ENCODE measurements around the gene ZNF280A. TPM values are rescaled to one million over a fixed set of nuclear protein-coding genes. Genes with fewer than 3 reads are reported as not detected.

The ZNF280A gene
- total RNA-seq, 1 donor from 2014 or later, result not detected

GRCh38 chr22:22548910-22549309 lies 28.8 kb upstream of the ZNF280A start:
- no peaks in the 10 kb centered on the region for H3K9me3 Mint-ChIP-seq (ENCODE audit: unreplicated experiment)
- no peak for TF ChIP-seq CTCF (IDR thresholded peaks at IDR 0.05)
- no peaks in the 10 kb centered on the region for H3K36me3 Mint-ChIP-seq (ENCODE audit: unreplicated experiment)
- no peak overlapping the region for H3K27ac Mint-ChIP-seq (ENCODE audit: unreplicated experiment)
- DNase-seq (ENCODE audit: extremely low spot score, unreplicated experiment), result no peak
- H3K4me1 Mint-ChIP-seq (ENCODE audit: unreplicated experiment), result no peaks in the 10 kb centered on the region
- no peak overlapping the region for H3K4me3 Mint-ChIP-seq (ENCODE audit: unreplicated experiment)
- peaks cover 20% of the 10 kb centered on the region for H3K27me3 Mint-ChIP-seq (ENCODE audit: unreplicated experiment)

- no peak for DNase-seq (ENCODE audit: extremely low spot score, unreplicated experiment)
- Mint-ChIP-seq H3K36me3 (ENCODE audit: unreplicated experiment) (no peaks in the 10 kb centered on the region), H3K27me3 (ENCODE audit: unreplicated experiment) (peaks cover 18% of the 10 kb centered on the region), H3K9me3 (ENCODE audit: unreplicated experiment) (no peaks in the 10 kb centered on the region), H3K4me1 (ENCODE audit: unreplicated experiment) (no peaks in the 10 kb centered on the region), H3K4me3 (ENCODE audit: unreplicated experiment) (no peak overlapping the region), H3K27ac (ENCODE audit: unreplicated experiment) (no peak overlapping the region)
- TF ChIP-seq CTCF (IDR thresholded peaks at IDR 0.05), result no peak
Measured at GRCh38 chr22:22548317-22548716, 28.2 kb upstream of the ZNF280A start.

DNA sequence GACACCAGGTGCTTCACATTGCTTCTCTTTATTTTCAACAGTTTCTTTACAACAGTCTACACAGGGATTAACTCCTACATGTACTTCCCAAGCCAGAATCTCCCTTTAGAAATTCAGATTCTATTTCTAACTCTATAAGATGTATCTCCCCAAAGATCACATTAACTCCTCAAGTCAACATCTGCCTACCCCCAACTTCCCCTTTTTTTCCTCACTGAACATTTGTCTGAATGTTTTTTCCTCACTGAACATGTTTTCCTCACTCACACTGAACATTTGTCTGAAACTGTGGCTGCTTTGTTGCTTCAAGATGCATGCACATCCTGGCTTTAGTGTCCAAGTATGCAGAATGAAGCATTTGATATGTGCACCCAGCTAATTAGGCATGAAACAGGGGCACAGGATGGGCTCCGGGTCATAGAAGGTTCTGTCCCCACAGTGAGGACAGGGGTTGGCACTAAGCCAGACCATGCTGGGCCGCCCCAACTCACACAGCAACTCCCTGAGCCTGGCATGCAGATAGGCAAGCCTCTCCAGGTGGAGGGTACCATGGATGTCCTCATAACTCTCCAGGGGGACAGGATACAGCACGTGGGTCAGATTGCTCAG lies 27.7 kb upstream of the ZNF280A start:
- no peak for TF ChIP-seq CTCF (IDR thresholded peaks at IDR 0.05)
- H3K4me3 Mint-ChIP-seq (ENCODE audit: unreplicated experiment), result no peak overlapping the region
- DNase-seq (ENCODE audit: extremely low spot score, unreplicated experiment), result no peak
- H3K9me3 Mint-ChIP-seq (ENCODE audit: unreplicated experiment), result no peaks in the 10 kb centered on the region
- H3K27me3 Mint-ChIP-seq (ENCODE audit: unreplicated experiment), result peaks cover 13% of the 10 kb centered on the region
- no peak overlapping the region for H3K27ac Mint-ChIP-seq (ENCODE audit: unreplicated experiment)
- H3K36me3 Mint-ChIP-seq (ENCODE audit: unreplicated experiment), result no peaks in the 10 kb centered on the region
- H3K4me1 Mint-ChIP-seq (ENCODE audit: unreplicated experiment), result no peaks in the 10 kb centered on the region

GRCh38 chr22:22547226-22547625 lies 27.2 kb upstream of the ZNF280A start:
- no peak overlapping the region for H3K4me3 Mint-ChIP-seq (ENCODE audit: unreplicated experiment)
- H3K27ac Mint-ChIP-seq (ENCODE audit: unreplicated experiment), result no peak overlapping the region
- no peak for TF ChIP-seq CTCF (IDR thresholded peaks at IDR 0.05)
- no peaks in the 10 kb centered on the region for H3K9me3 Mint-ChIP-seq (ENCODE audit: unreplicated experiment)
- H3K27me3 Mint-ChIP-seq (ENCODE audit: unreplicated experiment), result peaks cover 11% of the 10 kb centered on the region
- no peaks in the 10 kb centered on the region for H3K4me1 Mint-ChIP-seq (ENCODE audit: unreplicated experiment)
- no peak for DNase-seq (ENCODE audit: extremely low spot score, unreplicated experiment)
- H3K36me3 Mint-ChIP-seq (ENCODE audit: unreplicated experiment), result no peaks in the 10 kb centered on the region

- Mint-ChIP-seq H3K27ac (ENCODE audit: unreplicated experiment) (no peak overlapping the region), H3K9me3 (ENCODE audit: unreplicated experiment) (no peaks in the 10 kb centered on the region), H3K27me3 (ENCODE audit: unreplicated experiment) (peaks cover 11% of the 10 kb centered on the region), H3K4me1 (ENCODE audit: unreplicated experiment) (no peaks in the 10 kb centered on the region), H3K36me3 (ENCODE audit: unreplicated experiment) (no peaks in the 10 kb centered on the region), H3K4me3 (ENCODE audit: unreplicated experiment) (no peak overlapping the region)
- no peak for TF ChIP-seq CTCF (IDR thresholded peaks at IDR 0.05)
- no peak for DNase-seq (ENCODE audit: extremely low spot score, unreplicated experiment)
Measured at GRCh38 chr22:22546490-22546889, 26.4 kb upstream of the ZNF280A start.
